AG09309 (cell line): ENCODE measurements around the gene EML3.
"Not testable (repeated sequence)": the region's sequence is repeated elsewhere in the genome, so short reads cannot be mapped to it uniquely, and the experiment has no call there.

Experiments
- DNase-seq: peaks from one replicate; pipeline ENCODE4 v3.0.0-alpha.2; 2010; ENCODE audit warnings: low read depth
- H3K4me3 ChIP-seq: 2 replicates; pipeline ENCODE4 v1.5.1; 2011; ENCODE audit warnings: mild to moderate bottlenecking, low read depth, low read length, moderate library complexity; ENCODE audit not compliant: control insufficient read depth
- TF ChIP-seq, protein P1 (sequence below): IDR thresholded peaks from 2 replicates; pipeline ENCODE4 v1.5.1; 2011; ENCODE audit warnings: mild to moderate bottlenecking, low read depth, low read length, inconsistent platforms; ENCODE audit not compliant: insufficient read depth, control insufficient read depth; ENCODE audit errors: missing control alignments

The EML3 gene, protein sequence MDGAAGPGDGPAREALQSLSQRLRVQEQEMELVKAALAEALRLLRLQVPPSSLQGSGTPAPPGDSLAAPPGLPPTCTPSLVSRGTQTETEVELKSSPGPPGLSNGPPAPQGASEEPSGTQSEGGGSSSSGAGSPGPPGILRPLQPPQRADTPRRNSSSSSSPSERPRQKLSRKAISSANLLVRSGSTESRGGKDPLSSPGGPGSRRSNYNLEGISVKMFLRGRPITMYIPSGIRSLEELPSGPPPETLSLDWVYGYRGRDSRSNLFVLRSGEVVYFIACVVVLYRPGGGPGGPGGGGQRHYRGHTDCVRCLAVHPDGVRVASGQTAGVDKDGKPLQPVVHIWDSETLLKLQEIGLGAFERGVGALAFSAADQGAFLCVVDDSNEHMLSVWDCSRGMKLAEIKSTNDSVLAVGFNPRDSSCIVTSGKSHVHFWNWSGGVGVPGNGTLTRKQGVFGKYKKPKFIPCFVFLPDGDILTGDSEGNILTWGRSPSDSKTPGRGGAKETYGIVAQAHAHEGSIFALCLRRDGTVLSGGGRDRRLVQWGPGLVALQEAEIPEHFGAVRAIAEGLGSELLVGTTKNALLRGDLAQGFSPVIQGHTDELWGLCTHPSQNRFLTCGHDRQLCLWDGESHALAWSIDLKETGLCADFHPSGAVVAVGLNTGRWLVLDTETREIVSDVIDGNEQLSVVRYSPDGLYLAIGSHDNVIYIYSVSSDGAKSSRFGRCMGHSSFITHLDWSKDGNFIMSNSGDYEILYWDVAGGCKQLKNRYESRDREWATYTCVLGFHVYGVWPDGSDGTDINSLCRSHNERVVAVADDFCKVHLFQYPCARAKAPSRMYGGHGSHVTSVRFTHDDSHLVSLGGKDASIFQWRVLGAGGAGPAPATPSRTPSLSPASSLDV

DNA sequence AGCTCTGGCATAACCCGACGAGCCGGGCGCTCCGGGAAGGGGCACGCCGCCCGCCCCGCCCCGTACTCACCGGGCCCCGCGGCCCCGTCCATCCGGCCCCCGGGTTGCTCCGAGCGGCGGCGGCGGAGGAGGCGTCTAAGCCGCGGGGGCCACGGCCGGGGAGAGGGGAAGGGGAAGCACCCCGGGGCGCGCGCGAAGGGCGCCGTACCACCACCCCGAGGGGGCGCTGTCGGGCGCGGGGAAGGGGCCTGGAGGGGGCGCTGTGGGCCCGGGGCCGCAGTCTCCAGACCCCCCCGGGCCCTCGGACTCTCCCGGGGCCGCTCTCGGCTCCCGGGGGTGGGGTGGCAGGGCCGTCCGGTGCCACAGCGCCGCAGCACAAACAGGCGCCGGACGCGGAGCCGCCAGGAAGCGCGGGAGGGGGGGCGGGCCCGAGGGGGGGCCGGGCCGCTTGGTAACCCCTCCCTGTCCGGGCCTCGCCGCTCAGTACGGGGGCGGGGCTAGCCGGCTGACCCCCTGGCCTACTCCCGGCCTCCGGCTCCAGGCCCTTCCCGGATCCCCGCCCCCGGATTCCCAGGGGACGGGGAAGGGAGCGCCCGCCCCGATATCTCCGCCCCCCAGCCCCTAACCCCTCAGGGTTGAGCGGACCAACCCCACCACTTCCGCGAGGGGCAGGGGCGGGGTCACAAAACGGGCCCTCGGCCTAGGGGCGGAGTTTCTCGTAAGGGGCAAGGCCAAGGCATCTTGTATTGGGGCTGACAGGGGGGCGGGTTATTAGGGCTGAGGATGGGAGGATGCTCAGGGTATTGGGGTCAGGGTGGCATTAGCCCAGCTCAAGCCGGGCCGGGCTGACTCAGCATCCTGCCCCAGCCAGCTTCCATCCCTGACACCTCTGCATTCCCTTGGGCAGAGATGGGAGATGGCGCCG is at the start of gene EML3, which contains the start of gene ROM1:
Gene EML3, minus strand, starts transcription at position 410 of the 925 bp plus-strand sequence. Its CDS starts 318 bp downstream, at position 92.
Gene ROM1, plus strand, starts transcription at position 892 of the 925 bp plus-strand sequence. Its CDS starts 25 bp downstream, at position 917.
- TF ChIP-seq, protein P1, sequence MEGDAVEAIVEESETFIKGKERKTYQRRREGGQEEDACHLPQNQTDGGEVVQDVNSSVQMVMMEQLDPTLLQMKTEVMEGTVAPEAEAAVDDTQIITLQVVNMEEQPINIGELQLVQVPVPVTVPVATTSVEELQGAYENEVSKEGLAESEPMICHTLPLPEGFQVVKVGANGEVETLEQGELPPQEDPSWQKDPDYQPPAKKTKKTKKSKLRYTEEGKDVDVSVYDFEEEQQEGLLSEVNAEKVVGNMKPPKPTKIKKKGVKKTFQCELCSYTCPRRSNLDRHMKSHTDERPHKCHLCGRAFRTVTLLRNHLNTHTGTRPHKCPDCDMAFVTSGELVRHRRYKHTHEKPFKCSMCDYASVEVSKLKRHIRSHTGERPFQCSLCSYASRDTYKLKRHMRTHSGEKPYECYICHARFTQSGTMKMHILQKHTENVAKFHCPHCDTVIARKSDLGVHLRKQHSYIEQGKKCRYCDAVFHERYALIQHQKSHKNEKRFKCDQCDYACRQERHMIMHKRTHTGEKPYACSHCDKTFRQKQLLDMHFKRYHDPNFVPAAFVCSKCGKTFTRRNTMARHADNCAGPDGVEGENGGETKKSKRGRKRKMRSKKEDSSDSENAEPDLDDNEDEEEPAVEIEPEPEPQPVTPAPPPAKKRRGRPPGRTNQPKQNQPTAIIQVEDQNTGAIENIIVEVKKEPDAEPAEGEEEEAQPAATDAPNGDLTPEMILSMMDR: peak; percentile 82
- DNase-seq: no peak
- peak within 1 kb of the TSS; percentile 76 for H3K4me3 ChIP-seq

DNA sequence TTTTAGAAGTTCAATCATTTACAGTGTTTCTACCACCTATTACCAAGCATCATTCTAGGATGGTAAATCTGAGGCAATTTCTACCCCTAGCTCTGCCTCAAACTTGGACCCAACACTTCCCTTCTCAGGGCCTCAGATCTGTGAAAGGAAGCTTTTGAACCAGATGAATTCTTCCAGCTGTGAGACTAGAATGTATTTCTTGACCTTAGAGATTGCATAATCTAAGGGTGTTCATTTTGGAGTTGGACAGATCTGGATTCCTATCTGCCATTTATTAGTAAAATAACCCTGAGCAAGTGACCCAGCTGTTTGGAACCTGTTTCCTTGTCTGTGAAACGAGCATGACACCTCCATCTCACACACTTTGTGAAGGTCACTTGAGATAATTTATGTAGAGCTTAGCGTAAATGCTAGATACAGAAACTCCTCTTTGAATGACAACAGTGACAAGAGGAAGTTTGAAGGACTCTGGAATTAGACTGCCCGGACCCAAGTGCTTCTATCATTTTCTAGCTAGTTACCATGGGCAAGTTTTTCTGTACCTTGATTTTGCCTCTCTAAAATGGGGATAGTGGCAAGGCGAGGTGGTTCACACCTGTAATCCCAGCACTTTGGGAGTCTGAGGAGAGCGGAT is 44.3 kb upstream of the EML3 start:
- TF ChIP-seq, protein P1: no peak
- DNase-seq: no peak

DNA sequence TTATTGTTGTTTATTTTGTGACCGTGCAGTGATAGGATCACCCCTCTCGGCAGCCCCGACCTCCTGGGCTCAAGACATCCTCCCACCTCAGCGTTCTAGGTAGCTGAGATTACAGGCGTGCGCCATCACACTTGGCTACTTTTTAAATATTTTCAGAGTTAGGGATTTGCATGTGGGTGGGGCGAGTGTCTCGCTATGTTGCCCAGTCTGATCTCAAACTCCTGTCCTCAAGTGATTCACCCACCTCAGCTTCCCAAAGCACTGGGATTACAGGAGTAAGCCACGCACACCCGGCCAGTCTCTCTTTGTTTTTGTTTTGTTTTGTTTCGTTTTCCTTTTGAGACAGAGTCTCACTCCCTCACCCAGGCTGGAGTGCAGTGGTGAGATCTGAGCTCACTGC is 41.7 kb upstream of the EML3 start:
- DNase-seq: no peak
- TF ChIP-seq, protein P1: no peak
- H3K4me3 ChIP-seq: no peak overlapping the region

More for the DNA sequence above, 44.3 kb upstream of the EML3 start:
- no peak overlapping the region for H3K4me3 ChIP-seq

DNA sequence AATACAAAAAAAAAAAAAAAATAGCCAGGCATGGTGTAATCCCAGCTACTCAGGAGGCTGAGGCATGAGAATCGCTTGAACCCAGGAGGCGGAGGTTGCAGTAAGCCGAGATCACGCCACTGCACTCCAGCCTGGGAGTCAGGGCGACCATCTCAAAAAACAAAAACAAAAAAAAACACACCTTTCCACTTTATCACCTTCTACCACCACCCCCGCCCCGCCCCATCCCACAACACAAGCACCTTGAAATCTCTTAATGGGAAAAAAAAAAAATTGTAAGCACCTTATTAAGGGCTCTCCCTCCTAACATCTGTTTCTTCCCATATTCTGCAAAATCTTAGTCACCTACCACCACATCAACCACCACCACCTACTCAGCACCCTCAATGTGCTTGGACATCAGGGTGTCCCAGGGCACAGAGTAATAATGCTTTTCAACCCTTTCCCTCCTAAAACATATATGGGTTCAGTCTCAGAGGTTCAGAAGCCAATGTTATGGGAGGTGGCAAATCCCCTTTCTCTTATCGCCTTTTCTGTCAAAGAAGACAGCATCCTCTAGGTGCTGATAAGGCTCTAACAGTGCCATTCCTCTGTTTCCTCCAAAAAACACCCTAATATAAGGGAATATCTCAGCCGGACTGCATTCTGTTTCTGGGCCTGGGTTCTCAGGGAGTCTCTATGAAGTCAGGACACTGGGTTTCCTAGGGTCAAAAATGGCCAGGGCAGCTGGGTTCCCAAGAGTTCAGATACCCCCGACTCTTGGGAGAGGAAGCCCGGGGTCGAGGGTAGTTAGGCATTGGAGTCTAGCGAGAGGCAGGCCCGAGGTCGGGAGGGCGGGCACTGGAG is 39.8 kb upstream of the EML3 start:
- no peak for DNase-seq
- peak overlapping the region; percentile 82 for H3K4me3 ChIP-seq
- TF ChIP-seq, protein P1: no peak

DNA sequence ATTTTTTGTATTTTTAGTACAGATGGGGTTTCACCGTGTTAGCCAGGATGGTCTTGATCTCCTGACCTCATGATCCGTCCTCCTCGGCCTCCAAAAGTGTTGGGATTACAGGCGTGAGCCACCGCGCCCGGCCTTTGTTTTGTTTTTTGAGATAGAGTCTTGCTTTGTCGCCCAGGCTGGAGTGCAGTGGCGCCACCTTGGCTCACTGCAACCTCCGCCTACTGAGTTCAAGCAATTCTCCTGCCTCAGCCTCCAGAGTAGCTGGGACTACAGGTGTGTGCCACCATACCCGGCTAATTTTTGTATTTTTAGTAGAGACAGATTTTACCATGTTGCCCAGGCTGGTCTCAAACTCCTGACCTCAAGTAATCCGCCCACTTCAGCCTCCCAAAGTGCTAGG is 37.7 kb upstream of the EML3 start:
- not testable (repeated sequence) for DNase-seq, H3K4me3 ChIP-seq

DNA sequence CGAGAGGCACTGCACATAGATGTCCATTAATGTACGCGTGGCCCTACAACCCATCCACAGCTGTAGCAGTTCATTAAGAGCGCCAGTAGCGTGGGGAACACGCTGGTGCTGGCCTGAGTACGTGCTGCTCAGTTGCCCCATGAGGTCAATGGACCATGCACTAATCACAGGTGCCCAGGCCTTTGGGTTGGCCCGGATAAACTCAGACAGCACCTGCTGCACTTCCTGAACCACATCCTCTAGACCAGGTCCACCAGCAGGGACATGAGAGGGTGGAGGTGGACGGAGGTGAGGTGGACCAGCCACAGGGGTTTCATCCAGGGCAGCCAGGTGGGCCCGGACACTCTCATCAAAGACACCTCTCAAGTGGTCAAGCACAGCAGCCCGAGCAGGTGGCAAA is 36.9 kb upstream of the EML3 start:
- TF ChIP-seq, protein P1: no peak
- no peak overlapping the region for H3K4me3 ChIP-seq
- no peak for DNase-seq
